Stimulated activated CD4-positive, alpha-beta T cell treated with anti-CD3 and anti-CD28 coated beads, Interleukin-15, amount 100 ng/mL, for 24 hours (primary cell): Measurements from ENCODE around the gene PQBP1.

Experiments
- DNase-seq: peaks from one replicate; pipeline ENCODE4 v3.0.0-alpha.2; 2020

Gene PQBP1

DNA sequence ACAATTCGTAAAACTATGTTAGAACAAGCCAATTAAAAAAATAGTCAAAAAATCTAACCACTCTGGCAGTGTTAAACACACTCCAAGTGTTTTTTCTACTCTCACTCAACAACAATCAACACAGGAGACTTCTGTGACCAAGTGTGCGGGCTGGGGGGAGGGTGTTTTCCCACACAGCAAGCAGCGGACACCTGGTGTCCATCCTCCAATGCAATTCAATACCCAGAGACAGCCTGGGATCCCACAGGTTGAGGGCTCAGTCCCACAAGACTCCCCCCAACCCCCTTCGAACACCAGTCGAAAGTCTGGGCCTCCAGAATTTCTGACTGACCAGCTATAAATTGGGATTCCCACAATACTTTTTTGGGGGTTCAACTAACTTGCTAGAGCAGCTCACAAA, 29.4 kb downstream of the PQBP1 start:
- no peak for DNase-seq

DNA sequence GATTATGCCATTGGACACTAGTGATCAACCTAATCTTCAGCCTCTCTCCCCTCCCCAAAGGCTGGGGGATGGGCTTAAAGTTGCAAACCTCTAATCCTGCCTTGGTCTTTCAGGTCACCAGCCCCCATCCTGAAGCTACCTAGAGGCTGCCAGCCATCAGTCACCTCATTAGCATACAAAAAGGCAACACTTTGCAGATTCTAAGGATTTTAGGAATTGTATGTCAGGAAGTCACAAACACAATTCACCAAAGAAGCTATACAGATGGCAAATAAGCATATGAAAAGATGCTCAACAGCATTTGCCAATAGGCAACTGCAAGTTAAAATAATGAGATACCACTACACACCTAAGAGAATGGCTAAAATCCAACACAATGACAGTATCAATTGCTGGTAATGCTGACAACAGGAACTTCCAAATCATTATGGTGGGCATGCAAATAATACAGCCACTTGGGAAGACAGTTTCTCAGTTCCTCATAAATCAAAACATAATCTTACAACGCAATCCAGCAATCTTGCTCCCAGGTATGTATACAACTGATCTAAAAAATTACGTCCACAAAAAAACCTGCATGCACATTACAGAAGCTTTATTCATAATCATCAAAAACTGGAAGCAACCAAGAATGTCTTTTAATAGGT, 30.1 kb downstream of the PQBP1 start:
- DNase-seq = no peak

DNA sequence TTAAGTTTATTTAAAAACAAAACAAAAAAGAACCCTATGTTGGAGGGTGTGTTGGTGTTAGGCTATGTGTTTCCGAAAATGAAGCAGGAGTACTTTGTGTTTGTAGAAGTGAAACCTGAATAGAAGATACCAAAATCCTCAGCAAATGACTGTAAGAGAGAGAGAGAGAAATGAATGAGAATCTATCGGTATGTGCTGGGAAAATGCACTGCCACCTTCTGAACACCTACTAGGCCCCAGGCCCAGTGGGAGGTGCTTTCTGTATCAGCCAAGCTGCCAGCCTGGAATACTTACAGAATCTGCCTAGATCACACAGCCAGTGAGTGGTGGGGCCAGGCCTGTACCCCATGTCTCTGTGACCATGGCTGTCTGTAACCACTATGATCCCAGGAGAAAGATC, 36.0 kb downstream of the PQBP1 start:
- DNase-seq = peak; percentile 51

DNA sequence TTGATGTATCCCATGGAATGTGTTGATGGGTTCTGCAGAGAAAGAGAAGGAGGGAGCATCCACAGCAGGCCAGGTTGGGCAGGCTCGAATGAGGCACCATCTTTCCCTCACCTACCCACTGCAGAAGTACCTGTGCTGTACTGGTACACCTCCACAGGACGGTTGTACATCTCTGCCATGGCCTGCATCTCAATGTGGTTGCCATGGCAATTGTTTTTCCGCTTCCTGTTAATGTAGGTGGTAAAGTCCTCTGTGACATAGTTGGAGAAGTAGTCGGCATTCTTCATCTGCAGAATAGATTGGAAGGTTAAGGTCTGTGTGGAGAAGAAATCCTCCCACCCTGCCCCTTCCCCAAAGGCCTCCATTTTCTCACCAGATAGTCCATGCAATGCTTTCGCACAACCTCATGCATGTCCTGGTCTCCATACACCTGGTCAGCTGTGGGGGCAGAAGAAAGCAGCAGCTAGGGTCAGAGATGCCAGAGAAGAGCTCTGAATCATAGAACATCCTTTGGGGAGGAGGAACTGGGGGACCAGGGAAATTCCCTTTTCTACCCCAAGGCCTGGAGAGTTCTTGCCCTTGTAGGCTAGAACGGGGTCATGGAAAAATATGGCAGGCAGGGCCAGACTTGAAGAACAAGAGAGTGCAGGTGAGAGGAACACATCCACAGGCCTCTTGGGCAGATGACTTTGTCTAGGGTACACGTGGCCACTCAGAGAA, 37.0 kb downstream of the PQBP1 start:
- peak; percentile 49 for DNase-seq

DNA sequence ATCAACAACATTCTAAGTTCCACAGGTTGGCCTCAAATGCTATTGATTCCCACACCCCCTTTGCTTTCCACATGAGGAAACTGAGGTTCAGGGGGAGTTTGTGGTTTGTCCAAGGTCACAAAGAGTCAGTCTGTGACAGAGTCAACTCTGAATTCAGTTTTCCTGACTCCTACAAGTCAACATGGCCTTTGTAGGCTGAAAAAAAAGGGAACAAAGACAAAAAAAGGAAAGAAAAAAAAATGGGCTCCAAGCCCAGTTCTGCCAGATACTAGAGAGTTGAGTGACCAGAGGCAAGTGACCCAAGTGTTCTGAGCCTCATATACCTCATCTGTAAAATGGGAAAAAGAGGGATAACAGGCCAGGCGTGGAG, 37.6 kb downstream of the PQBP1 start:
- DNase-seq = no peak

DNA sequence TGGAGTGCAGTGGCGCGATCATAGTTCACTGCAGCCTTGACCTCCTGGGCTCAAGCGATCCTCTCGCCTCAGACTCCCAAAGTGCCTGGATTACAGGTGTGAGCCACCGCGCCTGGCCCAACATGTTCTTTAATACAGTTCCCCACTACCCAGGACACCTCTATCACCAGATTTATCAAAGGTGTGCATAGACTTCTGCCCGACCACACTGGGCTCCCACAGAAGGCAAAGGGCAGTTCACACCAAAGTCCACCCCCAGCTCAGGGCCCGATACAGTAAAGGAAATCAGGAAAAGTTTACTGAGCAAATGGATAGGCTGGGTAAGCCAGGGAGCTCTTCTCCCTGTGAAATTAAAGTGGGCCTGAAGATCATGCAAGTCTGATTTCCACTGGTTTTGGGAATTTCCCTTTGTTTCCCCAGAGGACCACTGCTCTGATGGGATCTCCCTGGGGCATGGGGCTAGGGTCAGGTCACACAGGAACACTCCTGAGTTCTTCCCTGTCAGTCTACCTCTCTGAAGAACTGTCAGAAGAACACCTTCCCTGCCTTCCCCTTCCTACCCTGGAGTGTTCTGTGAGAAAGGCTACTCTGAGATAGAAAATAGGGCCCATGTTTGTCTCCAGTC, 38.8 kb downstream of the PQBP1 start:
- DNase-seq = no peak

DNA sequence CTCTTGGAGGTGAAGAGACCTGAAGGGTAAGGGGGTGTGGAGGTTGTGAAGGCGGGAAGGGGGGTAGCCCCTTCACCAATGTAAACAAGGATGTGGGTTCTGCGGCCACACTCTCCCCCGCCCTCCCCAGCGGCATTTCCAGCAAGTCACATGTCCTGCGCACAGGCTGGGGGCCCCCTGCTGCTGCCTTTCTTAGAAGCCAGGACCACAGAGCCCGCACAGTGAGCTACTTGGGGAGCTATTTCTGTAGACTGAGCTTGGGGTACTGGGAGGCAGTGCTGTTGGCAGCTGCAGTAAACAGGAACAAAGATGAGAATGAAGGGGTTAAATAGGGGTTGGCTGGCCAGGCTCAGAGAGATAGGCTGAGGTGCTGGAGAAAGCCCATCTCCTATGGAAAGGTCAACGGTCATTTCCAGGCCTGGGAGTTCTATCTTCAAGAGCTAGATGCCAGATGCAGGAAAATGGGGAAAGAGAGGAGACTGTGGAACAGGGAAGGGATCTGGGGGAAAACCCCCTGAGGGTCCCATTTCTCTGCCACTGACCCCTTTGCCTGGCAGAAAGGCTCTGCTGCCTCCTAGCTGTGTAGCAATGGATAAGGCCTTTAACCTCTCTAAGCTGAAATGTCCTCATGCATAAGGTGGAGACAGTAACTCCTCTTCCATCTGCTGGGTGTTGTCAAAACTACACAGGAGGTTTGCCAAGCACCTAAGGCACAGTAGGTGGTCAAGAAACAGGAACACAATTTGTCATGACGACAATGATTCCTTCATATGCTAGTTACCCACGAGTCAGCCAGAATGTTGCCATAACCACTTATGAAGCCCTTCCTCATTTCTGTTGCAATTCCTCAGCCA, 39.6 kb downstream of the PQBP1 start:
- peak; percentile 91 for DNase-seq

DNA sequence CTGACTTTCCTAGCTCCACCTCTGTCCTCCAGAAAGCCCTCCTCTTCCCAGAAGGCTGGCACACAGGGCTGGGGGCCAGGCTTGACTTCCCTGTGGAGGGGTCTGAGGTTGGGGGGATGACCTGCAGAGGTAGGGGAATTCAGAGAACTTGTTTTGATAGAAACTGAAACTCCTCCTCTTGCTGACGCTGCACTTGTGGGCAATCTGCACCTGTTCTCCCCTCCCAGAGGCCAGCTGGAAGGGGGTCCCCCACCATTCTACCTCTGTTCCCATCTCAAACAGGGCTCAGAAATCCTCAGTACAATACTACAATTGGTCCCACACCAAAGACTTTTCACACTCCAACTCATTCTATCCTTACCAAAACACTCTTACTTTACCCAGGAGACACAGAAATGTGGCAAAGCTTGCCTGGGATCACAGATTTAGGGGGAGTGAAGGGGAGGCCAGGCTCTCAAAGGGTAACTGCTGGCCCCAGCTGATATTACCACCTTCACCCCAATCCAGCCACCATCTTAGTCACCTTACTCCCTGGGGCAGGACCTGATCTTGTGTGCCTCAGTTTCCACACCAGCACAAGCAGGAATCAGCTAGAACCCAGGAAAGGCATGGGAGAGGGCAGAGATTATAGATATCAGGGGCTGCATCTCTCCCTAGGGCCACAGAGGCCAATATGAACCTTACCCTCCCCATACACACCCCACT, 41.1 kb downstream of the PQBP1 start:
- DNase-seq = peak; percentile 82

DNA sequence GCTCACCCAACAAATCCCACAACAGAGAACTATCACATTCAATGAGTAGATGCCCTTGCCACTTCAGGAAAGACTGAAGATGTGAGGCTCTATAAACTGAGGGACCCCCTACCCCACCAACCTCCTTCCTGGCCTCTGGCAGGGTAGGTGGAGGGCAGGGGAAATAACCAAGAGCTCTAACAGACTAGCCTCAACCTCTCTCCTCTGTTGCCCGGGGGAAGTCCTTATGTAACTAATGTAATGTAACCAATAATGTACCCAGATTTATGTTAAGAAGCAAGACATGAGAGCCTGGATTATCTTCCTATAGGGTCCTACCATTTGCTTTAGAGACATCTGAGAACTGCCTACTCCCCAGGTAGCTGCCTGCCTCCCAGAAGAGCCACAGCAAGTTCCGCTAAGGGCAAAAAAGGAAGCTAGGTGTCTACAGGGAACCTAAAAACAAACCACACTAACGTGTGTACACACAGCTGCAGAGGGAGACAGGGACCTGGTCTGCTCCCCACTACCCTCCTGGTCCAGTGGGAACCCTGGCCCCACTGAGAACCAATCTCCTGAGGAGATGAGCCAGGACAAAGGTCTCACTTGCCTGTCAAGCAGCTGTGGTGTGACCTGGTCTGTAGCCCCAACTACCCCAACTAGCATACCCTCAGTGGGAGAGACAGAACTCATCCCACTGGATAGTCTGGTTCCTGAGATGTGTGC, 41.9 kb downstream of the PQBP1 start:
- DNase-seq = no peak

DNA sequence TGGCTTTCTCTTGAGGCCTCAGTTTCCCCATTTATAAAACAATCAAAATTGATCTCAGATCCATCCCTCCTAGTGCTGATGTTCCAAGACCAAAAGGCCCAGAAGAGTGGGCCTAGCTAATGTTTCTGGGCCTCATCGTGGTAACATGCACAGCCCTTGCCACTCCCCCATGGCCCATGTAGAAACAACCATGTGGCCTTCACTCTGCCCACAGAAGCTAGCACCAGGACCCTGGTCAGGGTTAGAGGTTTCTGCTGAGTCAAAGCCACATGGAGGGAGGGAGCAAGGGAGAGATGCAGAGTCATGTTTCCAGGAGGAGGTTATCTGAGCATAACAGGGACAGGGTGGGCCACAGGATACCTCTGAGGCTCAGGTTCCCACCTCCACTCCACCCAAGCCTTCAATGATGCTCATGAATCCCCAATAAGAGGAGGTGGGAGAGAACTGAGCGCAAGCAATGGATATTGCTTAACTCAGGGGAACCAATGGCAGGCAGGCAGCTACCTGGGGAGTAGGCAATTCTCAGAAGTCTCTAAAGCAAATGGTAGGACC, 42.8 kb downstream of the PQBP1 start:
- no peak for DNase-seq

DNA sequence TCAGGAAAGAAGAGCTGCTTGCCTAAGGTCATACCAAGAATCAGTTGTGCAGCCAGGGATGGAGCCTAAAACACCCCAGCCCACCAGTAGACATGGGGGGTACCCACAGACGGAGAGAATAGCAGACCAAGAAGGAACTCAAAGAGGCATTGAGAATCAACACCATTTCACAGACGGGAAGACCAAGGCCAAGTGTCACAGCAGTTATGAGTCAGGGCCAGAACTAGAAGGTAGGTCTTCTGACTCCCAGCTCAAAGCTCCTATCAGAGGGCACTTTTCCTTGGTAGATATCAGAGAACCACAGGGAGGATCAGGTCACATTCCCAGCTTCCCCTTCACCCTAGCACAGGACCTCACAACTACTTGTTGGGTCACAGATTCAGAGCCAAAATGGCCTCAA, 45.2 kb downstream of the PQBP1 start:
- DNase-seq = no peak

DNA sequence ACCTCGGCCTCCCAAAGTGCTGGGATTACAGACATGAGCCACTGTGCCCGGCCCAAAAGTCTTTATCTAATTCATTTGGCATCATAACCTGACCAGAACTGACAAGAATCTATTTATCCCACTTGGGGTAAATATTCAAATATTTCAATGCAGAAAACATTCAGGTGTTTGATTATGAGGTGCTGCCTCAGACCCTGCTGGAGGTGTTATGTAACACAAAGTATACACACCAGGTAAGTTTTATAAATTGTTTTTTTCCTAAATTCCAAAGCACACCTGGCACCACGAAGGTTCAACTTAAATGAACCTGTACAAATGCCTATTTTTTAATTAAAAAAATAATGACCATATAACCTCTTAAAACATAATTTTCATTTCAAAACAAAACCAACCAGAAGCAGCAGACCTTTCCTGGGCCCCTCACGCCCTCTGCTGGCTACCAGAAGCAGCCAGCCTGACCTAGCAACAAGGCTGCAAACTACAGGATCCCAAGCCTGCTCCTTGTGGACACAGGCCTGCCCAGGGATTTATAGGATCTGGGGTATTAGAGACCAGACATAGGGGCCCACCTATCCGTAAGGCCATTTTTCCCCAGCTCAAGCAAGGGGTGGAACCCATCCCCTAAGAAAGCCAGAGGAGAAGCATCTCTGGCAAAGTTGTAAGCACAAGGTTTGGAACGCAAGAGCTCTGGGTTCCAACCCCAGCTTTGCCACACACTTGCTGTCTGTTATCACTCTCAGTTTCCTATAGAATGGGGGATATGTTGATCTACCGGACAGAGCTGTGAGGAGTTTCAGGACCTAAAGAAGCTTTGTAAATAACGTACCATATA, 48.0 kb downstream of the PQBP1 start:
- peak; percentile 50 for DNase-seq

DNA sequence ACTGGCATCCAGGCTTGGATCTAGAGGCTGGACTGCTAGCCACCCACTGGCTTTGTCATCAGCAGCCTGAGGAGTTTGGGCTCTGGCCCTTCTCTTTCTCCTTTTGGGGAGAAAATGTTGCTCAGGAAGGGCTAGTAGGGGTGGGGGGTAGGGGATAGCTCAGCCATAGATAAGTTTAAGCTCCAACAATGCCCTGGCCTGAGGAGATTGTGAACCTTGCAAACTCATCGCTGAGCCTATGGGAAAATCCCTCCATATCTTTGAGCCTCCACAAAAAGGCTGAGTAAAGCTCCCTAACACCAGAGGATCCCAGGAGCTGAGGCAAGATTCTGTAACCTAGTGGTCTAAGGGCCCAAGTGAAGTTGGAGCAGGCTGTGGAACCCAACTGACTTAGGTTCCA, 50.9 kb downstream of the PQBP1 start:
- DNase-seq = no peak
